Peyer's patch (tissue), 4 donors: ENCODE measurements around the gene BICRA. TPM values are rescaled to one million over a fixed set of nuclear protein-coding genes. Genes with fewer than 3 reads are reported as not detected.
A peak's percentile ranks its signal among the peaks of the same experiment; 100 is the strongest.

Experiments
- DNase-seq, 3 donors: peaks; one replicate each; pipeline ENCODE4 v3.0.0-alpha.2; 2017 to 2019
- H3K27ac ChIP-seq, 4 donors: fragments of 200-600 bp; sonication (generic); one replicate each; pipeline ENCODE4 v1.5.1; 2016 to 2019
- H3K27me3 ChIP-seq, 2 donors: fragments of 200-600 bp; sonication (generic); one replicate each; pipeline ENCODE4 v1.5.1; 2019
- H3K36me3 ChIP-seq, 3 donors: fragments of 200-600 bp; sonication (generic); one replicate each; pipeline ENCODE4 v1.5.1; 2016 to 2019
- H3K4me1 ChIP-seq, 4 donors: fragments of 200-600 bp; sonication (generic); one replicate each; pipeline ENCODE4 v1.5.1; 2016 to 2019
- H3K4me3 ChIP-seq, 4 donors: fragments of 200-600 bp; sonication (generic); 1 replicate in 3 of 4; 2 replicates in 1 of 4; pipeline ENCODE4 v1.5.1; 2016 to 2019; ENCODE audit warnings: mild to moderate bottlenecking in 1 of 4
- H3K9me3 ChIP-seq, 4 donors: fragments of 200-600 bp; sonication (generic); one replicate each; pipeline ENCODE4 v1.5.1; 2016 to 2019; ENCODE audit warnings: mild to moderate bottlenecking in 1 of 4
- POLR2A ChIP-seq, 2 donors: fragments of 450-650 bp; IDR thresholded peaks; one replicate each; pipeline ENCODE4 v1.5.1; 2017; ENCODE audit warnings: antibody characterized with exemption in 2 of 2, mild to moderate bottlenecking in 2 of 2, moderate library complexity in 2 of 2
- total RNA-seq, 4 donors: library from RNA; depleted of rRNA; stranded (reverse); fragments of >200 nt; gene quantifications; one replicate each; pipeline ENCODE4 v1.1.0, GENCODE V29; 2016
- TF ChIP-seq, protein P1 (sequence below), 6 experiments: fragments of 450-650 bp in 4 of 6; fragments of 200-600 bp in 2 of 6; sonication (generic) in 1 of 6; IDR thresholded peaks; one replicate each; pipeline ENCODE4 v1.5.1; 2017 to 2019; ENCODE audit warnings: antibody characterized with exemption in 6 of 6, mild to moderate bottlenecking in 3 of 6, moderate library complexity in 1 of 6

The BICRA gene
- total RNA-seq, 4 donors from 2014 or later: 8.2 to 14.9 (median 13.3) TPM

DNA sequence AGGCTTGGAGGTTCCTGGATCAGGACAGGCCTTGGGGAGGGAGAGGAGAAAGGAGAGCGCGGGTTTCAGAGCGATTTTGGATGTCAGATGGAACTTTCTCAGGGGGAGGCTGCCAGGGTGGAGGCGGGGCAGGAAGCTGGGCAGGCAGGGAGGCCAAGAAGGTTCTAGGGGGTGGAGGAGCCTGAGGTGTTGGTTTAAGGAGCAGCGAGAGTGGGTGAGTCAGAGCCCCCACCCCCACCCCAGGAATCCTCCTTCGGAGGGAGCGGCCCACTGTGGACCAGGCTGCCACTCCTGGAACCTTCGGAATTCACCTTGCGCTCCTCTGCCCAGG lies 120.5 kb downstream of the BICRA start:
- Histone ChIP-seq H3K36me3 (no peaks in the 10 kb centered on the region), H3K27me3 (no peaks in the 10 kb centered on the region), H3K4me1 (peaks cover 0 to 21% (median 0%) of the 10 kb centered on the region in 4 donors), H3K9me3 (no peaks in the 10 kb centered on the region), H3K4me3 (no peak overlapping the region), H3K27ac (peak overlapping the region in 3 of 4 donors; percentile 42 to 74 (median 57))
- TF ChIP-seq POLR2A (IDR thresholded peaks at IDR 0.05): no peak
- TF ChIP-seq, protein P1, sequence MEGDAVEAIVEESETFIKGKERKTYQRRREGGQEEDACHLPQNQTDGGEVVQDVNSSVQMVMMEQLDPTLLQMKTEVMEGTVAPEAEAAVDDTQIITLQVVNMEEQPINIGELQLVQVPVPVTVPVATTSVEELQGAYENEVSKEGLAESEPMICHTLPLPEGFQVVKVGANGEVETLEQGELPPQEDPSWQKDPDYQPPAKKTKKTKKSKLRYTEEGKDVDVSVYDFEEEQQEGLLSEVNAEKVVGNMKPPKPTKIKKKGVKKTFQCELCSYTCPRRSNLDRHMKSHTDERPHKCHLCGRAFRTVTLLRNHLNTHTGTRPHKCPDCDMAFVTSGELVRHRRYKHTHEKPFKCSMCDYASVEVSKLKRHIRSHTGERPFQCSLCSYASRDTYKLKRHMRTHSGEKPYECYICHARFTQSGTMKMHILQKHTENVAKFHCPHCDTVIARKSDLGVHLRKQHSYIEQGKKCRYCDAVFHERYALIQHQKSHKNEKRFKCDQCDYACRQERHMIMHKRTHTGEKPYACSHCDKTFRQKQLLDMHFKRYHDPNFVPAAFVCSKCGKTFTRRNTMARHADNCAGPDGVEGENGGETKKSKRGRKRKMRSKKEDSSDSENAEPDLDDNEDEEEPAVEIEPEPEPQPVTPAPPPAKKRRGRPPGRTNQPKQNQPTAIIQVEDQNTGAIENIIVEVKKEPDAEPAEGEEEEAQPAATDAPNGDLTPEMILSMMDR (IDR thresholded peaks at IDR 0.05): no peak
- no peak for DNase-seq

DNA sequence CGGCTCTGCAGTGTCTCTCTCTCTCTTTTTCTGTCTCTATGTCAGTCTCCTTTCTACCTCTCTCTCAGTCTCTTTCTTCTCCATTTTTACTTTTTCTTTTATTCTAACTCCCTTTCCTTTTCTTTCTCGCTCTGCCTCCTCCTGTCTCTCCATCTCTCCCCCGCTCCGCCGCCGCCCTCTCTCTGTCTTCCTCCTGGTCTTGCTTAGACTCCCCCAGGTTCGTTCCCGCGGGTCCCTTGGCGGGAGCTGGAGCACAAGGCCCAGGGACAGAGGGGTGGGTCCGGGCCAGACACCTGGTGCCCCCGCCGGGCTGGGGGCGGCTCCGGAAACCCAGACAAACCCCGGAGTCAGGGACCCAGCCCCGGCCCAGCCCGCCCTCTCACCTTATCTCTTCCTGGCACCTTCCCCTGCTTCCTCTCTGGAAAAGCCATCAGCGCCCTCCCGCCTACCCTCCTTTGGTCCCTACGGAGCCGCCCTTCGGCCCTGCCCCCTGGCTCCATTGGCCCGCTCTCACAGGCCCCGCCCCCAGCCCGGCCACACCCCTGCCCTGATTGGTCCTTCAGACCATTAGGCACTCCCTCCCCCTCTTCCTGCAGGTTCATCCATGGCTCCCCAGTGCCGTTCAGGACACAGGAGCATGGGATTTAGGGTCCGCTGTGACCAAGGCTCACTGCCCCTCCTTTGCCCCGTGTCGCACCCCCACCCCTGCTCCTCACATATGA lies 121.0 kb downstream of the BICRA start:
- H3K36me3 ChIP-seq: no peaks in the 10 kb centered on the region
- H3K27ac ChIP-seq: peak overlapping the region; percentile 27 to 74 (median 44)
- no peaks in the 10 kb centered on the region for H3K9me3 ChIP-seq
- peaks cover 0 to 21% (median 0%) of the 10 kb centered on the region in 4 donors for H3K4me1 ChIP-seq
- TF ChIP-seq POLR2A (IDR thresholded peaks at IDR 0.05): no peak
- TF ChIP-seq, protein P1 (IDR thresholded peaks at IDR 0.05): no peak
- peak overlapping the region in 1 of 4 donors; percentile 11 for H3K4me3 ChIP-seq
- no peaks in the 10 kb centered on the region for H3K27me3 ChIP-seq
- DNase-seq: peak in 1 of 3 donors; percentile 58

DNA sequence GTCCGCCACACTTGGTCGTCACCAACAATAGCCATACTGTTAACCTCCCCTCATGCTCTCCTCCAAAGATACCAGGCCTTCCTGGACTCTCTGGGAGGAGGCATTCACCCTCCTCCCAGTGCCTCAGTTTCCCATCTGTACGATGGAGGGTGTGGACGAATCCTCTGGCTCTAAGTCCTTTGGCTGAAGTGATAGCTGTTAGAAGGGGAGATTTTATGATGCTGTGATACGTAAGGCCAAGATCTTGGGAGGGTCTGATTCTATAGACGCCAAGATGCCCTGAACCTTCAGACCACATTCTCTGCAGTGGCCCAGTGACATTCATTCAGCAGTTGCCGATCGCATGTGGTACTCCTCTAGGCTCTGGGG lies 121.6 kb downstream of the BICRA start:
- Histone ChIP-seq H3K36me3 (no peaks in the 10 kb centered on the region), H3K4me3 (no peak overlapping the region), H3K9me3 (no peaks in the 10 kb centered on the region), H3K27me3 (no peaks in the 10 kb centered on the region), H3K27ac (peak overlapping the region in 2 of 4 donors; percentile 46 to 74), H3K4me1 (peaks cover 0 to 21% (median 0%) of the 10 kb centered on the region in 4 donors)
- no peak for TF ChIP-seq POLR2A (IDR thresholded peaks at IDR 0.05)
- TF ChIP-seq, protein P1 (IDR thresholded peaks at IDR 0.05): no peak
- DNase-seq: no peak

DNA sequence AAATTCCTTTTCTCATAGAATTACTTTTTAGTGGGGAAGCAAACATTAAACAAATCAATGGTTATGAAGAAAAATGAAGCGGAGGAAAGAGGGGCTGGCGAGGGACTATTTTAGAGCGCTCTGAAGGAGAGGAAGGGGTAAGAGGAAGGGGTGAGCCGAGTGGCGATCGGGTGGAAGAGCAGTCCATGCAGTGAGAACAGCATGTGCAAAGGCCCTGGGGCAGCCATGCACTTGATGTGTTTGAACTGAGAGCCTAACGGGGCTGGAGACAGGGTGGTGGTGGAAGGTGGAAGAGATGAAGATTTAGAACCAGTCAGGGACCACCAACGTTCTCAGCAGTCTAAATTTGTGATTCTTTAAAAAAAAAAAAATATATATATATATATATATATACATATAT lies 122.0 kb downstream of the BICRA start:
- H3K4me3 ChIP-seq: no peak overlapping the region
- H3K4me1 ChIP-seq: peaks cover 0 to 21% (median 0%) of the 10 kb centered on the region in 4 donors
- H3K36me3 ChIP-seq: no peaks in the 10 kb centered on the region
- peak overlapping the region in 1 of 4 donors; percentile 46 for H3K27ac ChIP-seq
- H3K27me3 ChIP-seq: no peaks in the 10 kb centered on the region
- TF ChIP-seq, protein P1 (IDR thresholded peaks at IDR 0.05): no peak
- no peak for TF ChIP-seq POLR2A (IDR thresholded peaks at IDR 0.05)
- no peaks in the 10 kb centered on the region for H3K9me3 ChIP-seq
- DNase-seq: no peak

DNA sequence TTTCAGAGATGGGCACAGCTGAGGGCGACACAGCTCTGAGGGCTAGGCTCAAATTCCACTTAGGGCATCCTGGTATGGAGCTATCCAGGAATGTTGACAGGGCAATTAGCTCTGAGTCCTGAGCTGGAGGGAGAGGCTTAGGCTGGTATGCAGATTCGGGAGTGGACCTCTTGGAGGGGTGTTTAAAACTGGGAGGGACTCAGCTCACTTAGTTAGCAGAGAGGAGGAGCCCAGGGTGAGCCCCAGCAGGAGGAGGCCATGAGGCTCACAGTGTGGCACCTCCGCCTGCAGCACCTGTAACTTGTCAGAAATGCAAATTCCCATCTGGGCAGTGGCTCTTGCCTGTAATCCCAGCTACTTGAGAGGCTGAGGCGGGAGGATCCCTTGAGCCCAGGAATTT lies 126.2 kb downstream of the BICRA start:
- H3K4me1 ChIP-seq: peaks cover 0 to 5% (median 0%) of the 10 kb centered on the region in 4 donors

More for the DNA sequence above, 126.2 kb downstream of the BICRA start:
- TF ChIP-seq, protein P1 (IDR thresholded peaks at IDR 0.05): no peak
- no peak for TF ChIP-seq POLR2A (IDR thresholded peaks at IDR 0.05)
- no peaks in the 10 kb centered on the region for H3K27me3 ChIP-seq
- H3K4me3 ChIP-seq: no peak overlapping the region
- H3K9me3 ChIP-seq: no peaks in the 10 kb centered on the region
- H3K27ac ChIP-seq: no peak overlapping the region
- peaks cover 0 to 7% (median 0%) of the 10 kb centered on the region in 3 donors for H3K36me3 ChIP-seq
- DNase-seq: no peak
